ENCODE measurements around the gene GUCD1. TPM values are rescaled to one million over a fixed set of nuclear protein-coding genes. Genes with fewer than 3 reads are reported as not detected.

The GUCD1 gene
- polyA plus RNA-seq, 2 of the 4 experiments (the other 2 are of a cell fraction), result 37.1 to 43.5 TPM

- CTCF ChIA-PET, result interaction anchor here (1.3 kb wide), 2 partner anchors 17 to 93 kb away, joined by 3 read pairs; no protein-coding TSS in a partner anchor
- H3K4me3 ChIP-seq, result no peak overlapping the region
- ATAC-seq, result no peak
Observed at GRCh38 chr22:24517446-24517845, 37.5 kb downstream of the GUCD1 start.

GRCh38 chr22:24516301-24516737, 38.6 kb downstream of the GUCD1 start:
- Histone ChIP-seq H3K4me3 (no peak overlapping the region), H3K4me1 (peaks cover 22% of the 10 kb centered on the region), H3K4me2 (peak overlapping the region; percentile 48), H3K9me3 (no peaks in the 10 kb centered on the region), H3K27ac (peak overlapping the region in 1 of 2 experiments; percentile 19; a peak in 2 of 6 replicates)
- TF ChIP-seq ZSCAN20 (CRISPR knock-in tag; IDR thresholded peaks at IDR 0.05) (no peak), PHF8 (IDR thresholded peaks at IDR 0.05; ENCODE audit: borderline replicate concordance, low read depth) (no peak), JUN (IDR thresholded peaks at IDR 0.05) (no peak), JUNB (IDR thresholded peaks at IDR 0.05) (no peak), ESRRA (IDR thresholded peaks at IDR 0.05; ENCODE audit: borderline replicate concordance, low read length) (no peak), SMC3 (IDR thresholded peaks at IDR 0.05) (no peak), CEBPB (IDR thresholded peaks at IDR 0.05) (no peak), HMGXB4 (CRISPR knock-in tag; IDR thresholded peaks at IDR 0.05; ENCODE audit: borderline replicate concordance) (no peak), EHMT2 (IDR thresholded peaks at IDR 0.05; ENCODE audit: low read depth) (no peak), NPAS2 (CRISPR knock-in tag; IDR thresholded peaks at IDR 0.05; ENCODE audit: borderline replicate concordance) (no peak), BCL3 (IDR thresholded peaks at IDR 0.05) (no peak), MAZ (IDR thresholded peaks at IDR 0.05; ENCODE audit: borderline replicate concordance, low read depth, low read length) (no peak), NR3C1 (IDR thresholded peaks at IDR 0.05) (no peak), ATOH8 (CRISPR knock-in tag; IDR thresholded peaks at IDR 0.05; ENCODE audit: low read depth) (no peak), CBX2 (IDR thresholded peaks at IDR 0.05; ENCODE audit: borderline replicate concordance, low read depth) (no peak)
- FAIRE-seq (no peak), DNase-seq (ENCODE audit: low read depth in 1 of 2, low spot score in 1 of 2) (peak; percentile 19 to 21), ATAC-seq (peak; percentile 62 to 70; a peak in 4 of 6 replicates)
- 14% methylated on average over 3 of the region's 3 CpGs for WGBS (ENCODE audit: missing lambda C conversion rate)
- ChIA-PET CTCF (interaction anchor here (0.6 to 1.1 kb wide), 6 partner anchors 13 to 218 kb away, joined by 3 to 4 read pairs (median 3); no protein-coding TSS in a partner anchor), POLR2A (interaction anchor here (0.7 kb wide), 1 partner anchor 11 kb away, joined by 3 read pairs; no protein-coding TSS in a partner anchor)

More at GRCh38 chr22:24517446-24517845, 37.5 kb downstream of the GUCD1 start:
- DNase-seq (ENCODE audit: low read depth in 1 of 2, low spot score in 1 of 2) (no peak), FAIRE-seq (no peak)
- Histone ChIP-seq H3K9me3 (no peaks in the 10 kb centered on the region), H3K4me1 (peaks cover 27% of the 10 kb centered on the region), H3K4me2 (no peak overlapping the region), H3K27ac (no peak overlapping the region)
- POLR2A ChIA-PET, result no interaction called here
- 94% methylated on average over 2 of the region's 2 CpGs for WGBS (ENCODE audit: missing lambda C conversion rate)
- no peak for TF ChIP-seq JUNB (IDR thresholded peaks at IDR 0.05)

- POLR2A ChIA-PET, result no interaction called here
- 98% methylated on average over 6 of the region's 8 CpGs for WGBS (ENCODE audit: missing lambda C conversion rate)
- peak overlapping the region in 1 of 2 experiments; percentile 13; a peak in 1 of 6 replicates for H3K27ac ChIP-seq
- no peak overlapping the region for H3K4me2 ChIP-seq
- H3K4me1 ChIP-seq, result peaks cover 33% of the 10 kb centered on the region
- TF ChIP-seq NFE2L2 (conservative IDR thresholded peaks at IDR 0.05; ENCODE audit: low read length) (no peak), USF2 (IDR thresholded peaks at IDR 0.05) (no peak), MAFK (IDR thresholded peaks at IDR 0.05; ENCODE audit: partially characterized antibody) (peak; percentile 31)
- FAIRE-seq (no peak), DNase-seq (ENCODE audit: low read depth in 1 of 2, low spot score in 1 of 2) (no peak), ATAC-seq (no peak)
- H3K4me3 ChIP-seq, result no peak overlapping the region
- CTCF ChIA-PET, result interaction anchor here (1.1 to 1.3 kb wide), 2 partner anchors 11 to 325 kb away, joined by 3 to 5 read pairs; no protein-coding TSS in a partner anchor
- H3K9me3 ChIP-seq, result no peaks in the 10 kb centered on the region
Observed at GRCh38 chr22:24515027-24515338, 40.0 kb downstream of the GUCD1 start.
